GM12878 (cell line): Measurements from ENCODE around the gene PYGB. TPM values are rescaled to one million over a fixed set of nuclear protein-coding genes. Genes with fewer than 3 reads are reported as not detected.
"Not testable (repeated sequence)": the region's sequence is repeated elsewhere in the genome, so short reads cannot be mapped to it uniquely, and the experiment has no call there.

Source experiments
- ATAC-seq: fragments of 200-7000 bp; cut with Tn5 transposase; 3 replicates; pipeline ENCODE4 v1.9.1; 2020; ENCODE audit warnings: mild to moderate bottlenecking, moderate library complexity
- BruUV-seq: library from RNA; stranded (reverse); fragments of 400-500 nt; replicated peaks from 2 replicates; lab custom pipeline; 2021; lab: Mats Ljungman, UMichigan
- CTCF ChIA-PET: fragments of 300-600 bp; sonication (Branson Sonifier 250); formaldehyde crosslinking; extraction: SDS; loops from one replicate; lab custom pipeline; 2021; ENCODE audit warnings: inconsistent platforms; lab: Yijun Ruan, JAX
- POLR2A ChIA-PET: fragments of 350-600 bp; formaldehyde crosslinking; extraction: SDS; loops from one replicate; lab custom pipeline; 2021; ENCODE audit warnings: inconsistent platforms; lab: Charles Lee
- RAD21 ChIA-PET: fragments of 300-600 bp; sonication (Branson Sonifier 250); formaldehyde crosslinking; loops from one replicate; lab custom pipeline; 2023; ENCODE audit warnings: antibody characterized with exemption; ENCODE audit not compliant: unreplicated experiment; lab: Charles Lee
- SMC1A ChIA-PET: fragments of 300-600 bp; sonication (Branson Sonifier 250); formaldehyde crosslinking; loops from one replicate; lab custom pipeline; 2023; ENCODE audit not compliant: unreplicated experiment, uncharacterized antibody; lab: Charles Lee
- DNase-seq: peaks from one replicate; pipeline ENCODE4 v3.0.0-alpha.2; 2011; ENCODE audit warnings: low read depth, low spot score
- FAIRE-seq: peaks from 3 replicates; lab custom pipeline; 2011; peaks lifted over from hg19 to GRCh38; lab: Jason Lieb, UNC
- H2AFZ ChIP-seq: 2 replicates; pipeline ENCODE4 v1.6.0; 2011; ENCODE audit warnings: low read depth, low read length, control low read depth; ENCODE audit not compliant: control insufficient read depth
- H3K27ac ChIP-seq: 2 replicates; pipeline ENCODE4 v1.5.1; 2011; ENCODE audit warnings: control low read depth; ENCODE audit not compliant: control insufficient read depth, insufficient read depth
- H3K27me3 ChIP-seq, 2 experiments: replicated peaks in 1 of 2; 2 replicates each; pipeline versions ENCODE4 v1.6.0 to v1.6.1; 2011; ENCODE audit warnings: low read length in 1 of 2; ENCODE audit not compliant: control insufficient read depth in 2 of 2, insufficient read depth in 2 of 2
- H3K36me3 ChIP-seq, 2 experiments: 2 replicates each; pipeline ENCODE4 v1.5.1; 2011; ENCODE audit warnings: low read length in 1 of 2; ENCODE audit not compliant: control insufficient read depth in 2 of 2, insufficient read depth in 2 of 2
- H3K4me1 ChIP-seq: 2 replicates; pipeline ENCODE4 v1.6.1; 2011; ENCODE audit warnings: mild to moderate bottlenecking, low read length, moderate library complexity, mixed read lengths; ENCODE audit not compliant: control insufficient read depth, insufficient read depth
- H3K4me2 ChIP-seq: 2 replicates; pipeline ENCODE4 v1.6.0; 2011; ENCODE audit warnings: control low read depth; ENCODE audit not compliant: control insufficient read depth, insufficient read depth
- H3K4me3 ChIP-seq: fragments of 200-600 bp; sonication (generic); 2 replicates; pipeline ENCODE4 v1.5.1; 2016
- H3K79me2 ChIP-seq: 2 replicates; pipeline ENCODE4 v1.6.0; 2011; ENCODE audit warnings: low read length; ENCODE audit not compliant: control insufficient read depth, insufficient read depth
- H3K9ac ChIP-seq: 2 replicates; pipeline ENCODE4 v1.8.0; 2011; ENCODE audit warnings: low read length, control low read depth, mixed read lengths; ENCODE audit not compliant: control insufficient read depth, insufficient read depth
- H3K9me3 ChIP-seq: replicated peaks from 3 replicates; pipeline ENCODE4 v1.5.1; 2011; ENCODE audit warnings: mild to moderate bottlenecking, low read length; ENCODE audit not compliant: control insufficient read depth, insufficient read depth
- H4K20me1 ChIP-seq: 2 replicates; pipeline ENCODE4 v1.6.0; 2011; ENCODE audit not compliant: control insufficient read depth, insufficient read depth
- HDAC2 ChIP-seq: fragments of 200-600 bp; sonication (generic); IDR thresholded peaks from 2 replicates; pipeline ENCODE4 v1.6.1; 2017
- IRF4 ChIP-seq: IDR thresholded peaks from 2 replicates; pipeline ENCODE4 v1.6.1; 2011; ENCODE audit warnings: low read depth, low read length
- SREBF2 ChIP-seq: IDR thresholded peaks from 2 replicates; pipeline ENCODE4 v1.6.1; 2012; ENCODE audit warnings: mild to moderate bottlenecking, low read length
- WGBS: methylation state at CpG from one replicate; pipeline ENCODE4 v1.1.6; 2016; ENCODE audit warnings: low lambda C conversion rate; ENCODE audit not compliant: insufficient replicate concordance, insufficient coverage; ENCODE audit errors: missing lambda C conversion rate; 5-methylcytosine and 5-hydroxymethylcytosine counted together
- in situ Hi-C: fragments of 300-500 bp; cut with MboI; formaldehyde crosslinking; loops from 9 replicates; pipeline ENCODE4 v1.14.3; 2018; ENCODE audit warnings: mixed read lengths
- intact Hi-C: fragments of 100-400 bp; cut with micrococcal nuclease; formaldehyde crosslinking; loops from one replicate; pipeline ENCODE4 v1.14.2; 2022; ENCODE audit not compliant: unreplicated experiment
- polyA plus RNA-seq, 11 experiments: library from polyadenylated mRNA; depleted of rRNA in 4 of 11; unstranded in 6 of 11; stranded (reverse) in 5 of 11; fragments of >200 nt; fragmentation: Nextera tagmentation in 4 of 11; fragmentation: Illumina TruSeq in 1 of 11; extraction: Ambion mirVana in 4 of 11; extraction: Trizol in 1 of 11; gene quantifications; 1 replicate in 1 of 11; 2 replicates in 10 of 11; pipeline versions ENCODE4 v1.2.1 to v1.2.3, GENCODE V29; 2011 to 2016; ENCODE audit warnings: inconsistent platforms in 2 of 11, missing spikeins in 2 of 11, low read depth in 1 of 11
- total RNA-seq, 4 experiments: library from RNA; depleted of rRNA in 3 of 4; stranded (reverse); fragments of >200 nt in 3 of 4; fragmentation: Illumina TruSeq in 1 of 4; extraction: Trizol in 1 of 4; gene quantifications; 2 replicates each; pipeline versions ENCODE4 v1.2.1 to v1.2.3, GENCODE V29; 2013 to 2021
- TF ChIP-seq, protein P1 (sequence below): IDR thresholded peaks from 2 replicates; pipeline ENCODE4 v1.6.1; 2012; ENCODE audit warnings: low read depth, low read length, improper control_type of control experiment
- TF ChIP-seq, protein P2 (sequence below): fragments of 450-650 bp; IDR thresholded peaks from 2 replicates; pipeline ENCODE4 v1.6.1; 2018; ENCODE audit warnings: borderline replicate concordance, mild to moderate bottlenecking; ENCODE audit not compliant: partially characterized antibody

PYGB gene
- total and polyA plus RNA-seq, 10 of the 15 experiments (the other 5 are each of a cell fraction or from before 2014, with no cell fraction given), result 0.34 to 33.5 (median 21.8) TPM

DNA sequence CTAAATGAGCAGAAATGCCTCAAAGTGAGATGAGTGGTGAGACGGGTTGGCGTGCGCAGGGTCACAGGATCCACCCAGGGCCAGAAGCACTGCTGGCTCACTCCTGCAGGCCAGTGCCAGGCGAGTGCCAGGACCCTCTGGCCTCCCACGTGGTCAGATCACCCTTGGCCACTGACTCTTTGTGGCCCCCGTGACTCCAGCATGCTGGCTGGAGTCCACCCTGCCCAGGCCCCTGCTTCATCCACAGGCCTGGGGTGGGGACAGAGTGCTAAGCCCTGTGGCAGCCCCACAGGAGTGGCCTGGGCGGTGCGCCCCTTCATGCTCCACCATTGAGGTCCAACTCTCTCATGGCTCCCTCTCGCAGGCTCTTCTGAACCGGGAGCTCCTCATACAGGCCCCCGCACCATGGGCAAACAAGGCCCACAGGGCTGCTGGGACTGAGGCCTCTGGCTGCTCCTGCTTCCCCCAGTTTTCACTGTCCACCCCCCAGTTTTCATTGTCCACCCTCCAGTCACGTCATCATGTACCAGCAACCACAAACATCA lies 81.1 kb downstream of the PYGB start:
- ChIA-PET POLR2A (no interaction called here), CTCF (no interaction called here), SMC1A (no interaction called here), RAD21 (no interaction called here)
- H3K4me1 ChIP-seq, result peaks cover 6% of the 10 kb centered on the region
- no peak overlapping the region for H3K27ac ChIP-seq
- H3K27me3 ChIP-seq, result no peaks in the 10 kb centered on the region
- DNase-seq (no peak), FAIRE-seq (no peak), ATAC-seq (no peak)
- no peak overlapping the region for H3K4me3 ChIP-seq
- intact Hi-C loops (no loop called here), in situ Hi-C loops (no loop called here)
- H4K20me1 ChIP-seq, result no peaks in the 10 kb centered on the region
- H3K79me2 ChIP-seq, result peaks cover 4% of the 10 kb centered on the region
- H2AFZ ChIP-seq, result no peak overlapping the region
- H3K9me3 ChIP-seq, result no peaks in the 10 kb centered on the region
- H3K4me2 ChIP-seq, result no peak overlapping the region
- TF ChIP-seq, protein P1, sequence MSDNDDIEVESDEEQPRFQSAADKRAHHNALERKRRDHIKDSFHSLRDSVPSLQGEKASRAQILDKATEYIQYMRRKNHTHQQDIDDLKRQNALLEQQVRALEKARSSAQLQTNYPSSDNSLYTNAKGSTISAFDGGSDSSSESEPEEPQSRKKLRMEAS, result no peak
- TF ChIP-seq HDAC2 (no peak), SREBF2 (no peak), IRF4 (no peak)
- TF ChIP-seq, protein P2, sequence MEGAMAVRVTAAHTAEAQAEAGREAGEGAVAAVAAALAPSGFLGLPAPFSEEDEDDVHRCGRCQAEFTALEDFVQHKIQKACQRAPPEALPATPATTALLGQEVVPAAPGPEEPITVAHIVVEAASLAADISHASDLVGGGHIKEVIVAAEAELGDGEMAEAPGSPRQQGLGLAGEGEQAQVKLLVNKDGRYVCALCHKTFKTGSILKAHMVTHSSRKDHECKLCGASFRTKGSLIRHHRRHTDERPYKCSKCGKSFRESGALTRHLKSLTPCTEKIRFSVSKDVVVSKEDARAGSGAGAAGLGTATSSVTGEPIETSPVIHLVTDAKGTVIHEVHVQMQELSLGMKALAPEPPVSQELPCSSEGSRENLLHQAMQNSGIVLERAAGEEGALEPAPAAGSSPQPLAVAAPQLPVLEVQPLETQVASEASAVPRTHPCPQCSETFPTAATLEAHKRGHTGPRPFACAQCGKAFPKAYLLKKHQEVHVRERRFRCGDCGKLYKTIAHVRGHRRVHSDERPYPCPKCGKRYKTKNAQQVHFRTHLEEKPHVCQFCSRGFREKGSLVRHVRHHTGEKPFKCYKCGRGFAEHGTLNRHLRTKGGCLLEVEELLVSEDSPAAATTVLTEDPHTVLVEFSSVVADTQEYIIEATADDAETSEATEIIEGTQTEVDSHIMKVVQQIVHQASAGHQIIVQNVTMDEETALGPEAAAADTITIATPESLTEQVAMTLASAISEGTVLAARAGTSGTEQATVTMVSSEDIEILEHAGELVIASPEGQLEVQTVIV, result no peak
- WGBS, result 92% methylated on average over 12 of the region's 12 CpGs
- BruUV-seq, result no TSS peak
- peaks cover 0 to 3% of the 10 kb centered on the region in 2 experiments; a peak in 2 of 4 replicates for H3K36me3 ChIP-seq
- H3K9ac ChIP-seq, result no peak overlapping the region

DNA sequence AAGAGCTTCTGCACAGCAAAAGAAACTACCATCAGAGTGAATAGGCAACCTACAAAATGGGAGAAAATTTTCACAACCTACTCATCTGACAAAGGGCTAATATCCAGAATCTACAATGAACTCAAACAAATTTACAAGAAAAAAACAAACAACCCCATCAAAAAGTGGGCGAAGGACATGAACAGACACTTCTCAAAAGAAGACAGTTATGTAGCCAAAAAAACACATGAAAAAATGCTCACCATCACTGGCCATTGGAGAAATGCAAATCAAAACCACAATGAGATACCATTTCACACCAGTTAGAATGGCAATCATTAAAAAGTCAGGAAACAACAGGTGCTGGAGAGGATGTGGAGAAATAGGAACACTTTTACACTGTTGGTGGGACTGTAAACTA lies 87.1 kb downstream of the PYGB start:
- H3K9ac ChIP-seq, H2AFZ ChIP-seq, ATAC-seq, CTCF ChIA-PET, FAIRE-seq, H3K9me3 ChIP-seq, H3K27me3 ChIP-seq, H3K4me1 ChIP-seq, SMC1A ChIA-PET, H3K27ac ChIP-seq, BruUV-seq, H4K20me1 ChIP-seq, H3K4me3 ChIP-seq, POLR2A ChIA-PET, intact Hi-C loops, in situ Hi-C loops, RAD21 ChIA-PET, H3K4me2 ChIP-seq, DNase-seq, H3K79me2 ChIP-seq, H3K36me3 ChIP-seq: not testable (repeated sequence)
- 100% methylated on average over 1 of the region's 1 CpG for WGBS
